Activated naive CD4-positive, alpha-beta T cell treated with anti-CD3 and anti-CD28 coated beads, Interleukin-2, amount 10 ng/mL, durations not matched to agents 7 days and 5 days (primary cell): ENCODE data around the gene IFNLR1.

ENCODE experiments used
- CTCF ChIA-PET: fragments of 350-600 bp; sonication (Branson Sonifier 250); formaldehyde crosslinking; loops from one replicate; lab custom pipeline; 2021; ENCODE audit warnings: antibody characterized with exemption; lab: Charles Lee
- DNase-seq: peaks from one replicate; pipeline ENCODE4 v3.0.0-alpha.2; 2020
- H3K27ac Mint-ChIP-seq: one replicate; pipeline ENCODE4 v1.8.0; 2021; ENCODE audit warnings: mild to moderate bottlenecking, moderate library complexity, mixed read lengths
- H3K27me3 Mint-ChIP-seq: one replicate; pipeline ENCODE4 v1.8.0; 2021; ENCODE audit warnings: mild to moderate bottlenecking, mixed read lengths
- H3K36me3 Mint-ChIP-seq: one replicate; pipeline ENCODE4 v1.8.0; 2021; ENCODE audit warnings: mixed read lengths
- H3K4me1 Mint-ChIP-seq: one replicate; pipeline ENCODE4 v1.8.0; 2021; ENCODE audit warnings: mixed read lengths
- H3K4me3 Mint-ChIP-seq: one replicate; pipeline ENCODE4 v1.8.0; 2021; ENCODE audit warnings: mild to moderate bottlenecking, moderate library complexity, mixed read lengths
- H3K9me3 Mint-ChIP-seq: one replicate; pipeline ENCODE4 v1.8.0; 2021; ENCODE audit warnings: mixed read lengths

Gene IFNLR1

DNA sequence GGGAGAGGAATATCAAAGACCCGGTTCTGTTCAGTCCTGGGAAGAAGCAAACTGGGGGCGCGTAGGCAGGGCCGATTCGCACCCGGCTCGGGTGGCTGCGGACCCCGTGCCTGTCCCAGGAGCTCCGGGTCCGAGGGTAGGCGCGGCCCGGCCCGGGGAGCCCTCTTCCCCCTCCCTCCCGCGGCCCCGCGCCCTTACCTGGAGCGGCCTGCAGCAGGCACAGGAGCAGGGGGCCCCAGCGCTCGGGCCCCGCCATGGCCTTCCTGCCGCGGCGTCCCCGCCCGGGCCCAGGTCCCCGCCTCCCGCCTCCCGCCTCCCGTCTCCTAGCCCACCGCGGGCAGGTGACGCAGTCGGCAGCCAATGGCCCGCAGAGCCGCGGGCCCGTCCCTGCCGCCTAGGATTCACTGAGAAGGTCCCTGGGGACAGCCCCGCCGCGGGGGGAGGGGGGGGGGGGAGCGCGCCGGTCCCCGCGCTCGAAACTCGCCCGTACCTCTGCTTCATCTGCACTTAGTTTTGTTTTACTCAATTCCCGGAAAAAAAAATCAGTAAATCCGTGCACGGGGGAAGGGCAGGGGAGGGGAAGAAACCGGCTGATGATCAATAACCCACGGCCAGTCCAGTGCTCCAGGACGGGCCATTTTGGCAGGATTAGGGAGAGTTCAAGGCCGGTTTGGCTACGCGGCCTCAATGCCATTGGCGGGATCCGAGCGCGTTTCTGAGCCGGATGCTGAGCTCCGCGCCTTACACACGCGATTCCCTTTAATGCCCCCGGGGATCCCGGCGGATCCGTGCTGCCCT is at the start of gene IFNLR1:
Gene IFNLR1 (minus strand): TSS at position 297 of the 798 bp plus-strand sequence. CDS start 41 bp downstream, at position 256.
- peaks cover 47% of the 10 kb centered on the region for H3K4me1 Mint-ChIP-seq
- peaks cover 3% of the 10 kb centered on the region for H3K36me3 Mint-ChIP-seq
- H3K4me3 Mint-ChIP-seq = peak within 1 kb of the TSS; percentile 78
- peak; percentile 80 for DNase-seq
- peaks cover 17% of the 10 kb centered on the region for H3K27me3 Mint-ChIP-seq
- peak within 1 kb of the TSS; percentile 49 for H3K27ac Mint-ChIP-seq
- CTCF ChIA-PET = interaction anchor here (0.9 kb wide), 1 partner anchor 9 kb away, joined by 3 read pairs; no protein-coding TSS in a partner anchor
- H3K9me3 Mint-ChIP-seq = peaks cover 3% of the 10 kb centered on the region

DNA sequence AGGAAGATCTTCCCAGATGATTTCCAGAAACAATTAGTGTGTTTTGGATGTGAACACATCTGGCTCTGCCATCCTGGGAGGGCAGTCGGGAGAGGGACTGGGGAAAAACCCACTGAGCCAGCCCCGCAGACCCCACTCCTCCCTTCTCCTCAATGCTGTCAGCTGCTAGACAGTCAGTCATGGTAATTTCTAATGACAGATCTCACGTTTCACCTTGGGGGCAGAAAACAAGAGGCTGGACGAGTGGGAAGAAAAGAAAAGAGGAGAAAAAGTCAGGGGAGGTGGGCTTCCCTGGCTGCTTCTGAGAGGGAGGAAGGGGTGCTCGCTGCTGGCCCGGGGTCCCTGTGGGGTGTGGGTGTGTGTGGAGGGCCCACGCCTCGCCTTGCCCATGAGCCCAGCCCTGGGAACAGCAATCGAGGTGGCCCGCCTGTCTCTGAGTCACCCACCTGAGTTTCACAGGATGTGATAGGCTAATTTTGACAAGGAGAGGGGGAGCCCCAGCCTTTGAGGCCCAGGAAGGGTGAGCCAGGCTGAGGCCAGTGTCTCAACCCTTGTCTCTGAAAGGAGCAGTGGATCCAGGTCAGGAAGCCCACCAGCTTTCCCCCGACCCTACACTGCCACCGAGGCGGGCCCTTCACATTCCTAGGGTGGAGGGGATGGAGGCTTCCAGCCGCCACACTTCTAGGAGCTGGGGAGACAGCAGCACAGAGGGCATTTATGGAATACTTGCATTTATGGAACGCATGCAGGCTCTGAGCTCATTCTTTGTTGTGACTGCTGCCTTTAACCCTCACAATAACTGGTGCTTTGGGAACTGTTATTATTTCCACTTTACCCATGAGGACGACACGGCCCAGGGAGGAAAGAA is 49.1 kb upstream of the IFNLR1 start:
- H3K4me1 Mint-ChIP-seq = no peaks in the 10 kb centered on the region
- no peak overlapping the region for H3K27ac Mint-ChIP-seq
- CTCF ChIA-PET = no interaction called here
- H3K27me3 Mint-ChIP-seq = peaks cover 29% of the 10 kb centered on the region
- H3K9me3 Mint-ChIP-seq = no peaks in the 10 kb centered on the region
- no peak for DNase-seq
- no peaks in the 10 kb centered on the region for H3K36me3 Mint-ChIP-seq
- no peak overlapping the region for H3K4me3 Mint-ChIP-seq

DNA sequence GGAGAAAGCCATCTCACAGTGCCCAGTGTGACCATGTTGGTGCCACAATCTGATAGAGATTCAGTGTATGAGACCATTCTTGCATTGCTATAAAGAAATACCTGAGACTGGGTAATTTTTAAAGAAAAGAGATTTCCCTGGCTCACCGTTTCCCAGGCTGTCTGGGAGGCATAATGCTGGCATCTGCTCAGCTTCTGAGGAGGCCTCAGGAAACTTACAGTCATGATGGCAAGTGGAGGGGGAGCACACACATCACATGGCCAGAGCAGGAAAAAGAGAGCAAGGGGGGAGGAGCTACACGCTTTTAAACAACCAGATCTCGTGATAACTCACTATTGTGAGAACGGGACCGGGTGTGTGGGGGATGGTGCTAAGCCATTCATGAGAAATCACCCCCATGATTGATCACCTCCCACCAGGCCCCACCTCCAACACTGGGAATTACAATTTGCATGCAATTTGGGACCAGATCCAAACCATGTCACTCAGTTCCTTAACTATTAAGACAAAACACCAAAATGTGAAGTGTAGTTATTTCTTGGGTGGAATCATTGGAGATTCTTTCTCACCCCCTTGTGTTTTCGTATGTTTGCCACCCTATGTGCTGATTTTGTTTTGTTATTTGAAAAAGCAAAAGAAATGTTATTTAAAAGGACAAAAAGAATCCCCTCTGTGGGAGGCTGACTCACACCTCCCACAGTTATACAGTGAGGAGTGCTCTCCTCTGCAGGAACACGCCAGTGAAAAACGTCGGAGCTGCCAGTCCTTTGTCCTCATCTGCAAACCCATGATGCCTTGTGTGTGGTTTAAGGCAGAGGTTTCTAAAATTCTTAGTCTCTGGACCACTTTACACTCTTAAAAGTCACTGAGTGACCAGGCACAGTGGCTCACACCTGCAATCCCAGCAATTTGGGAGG is 46.9 kb upstream of the IFNLR1 start:
- H3K27ac Mint-ChIP-seq = no peak overlapping the region

GRCh38 chr1:24231701-24232100 is 44.6 kb upstream of the IFNLR1 start:
- CTCF ChIA-PET = no interaction called here
- Mint-ChIP-seq H3K27me3 (peaks cover 32% of the 10 kb centered on the region), H3K9me3 (no peaks in the 10 kb centered on the region), H3K27ac (no peak overlapping the region), H3K4me3 (no peak overlapping the region), H3K36me3 (no peaks in the 10 kb centered on the region), H3K4me1 (no peaks in the 10 kb centered on the region)
- DNase-seq = no peak

More for the DNA sequence above, 46.9 kb upstream of the IFNLR1 start:
- DNase-seq = no peak
- no peak overlapping the region for H3K4me3 Mint-ChIP-seq
- no peaks in the 10 kb centered on the region for H3K36me3 Mint-ChIP-seq
- peaks cover 36% of the 10 kb centered on the region for H3K27me3 Mint-ChIP-seq
- H3K9me3 Mint-ChIP-seq = no peaks in the 10 kb centered on the region
- CTCF ChIA-PET = interaction anchor here (0.6 to 1.0 kb wide), 2 partner anchors 8 to 157 kb away, joined by 3 read pairs; no protein-coding TSS in a partner anchor
- H3K4me1 Mint-ChIP-seq = no peaks in the 10 kb centered on the region

DNA sequence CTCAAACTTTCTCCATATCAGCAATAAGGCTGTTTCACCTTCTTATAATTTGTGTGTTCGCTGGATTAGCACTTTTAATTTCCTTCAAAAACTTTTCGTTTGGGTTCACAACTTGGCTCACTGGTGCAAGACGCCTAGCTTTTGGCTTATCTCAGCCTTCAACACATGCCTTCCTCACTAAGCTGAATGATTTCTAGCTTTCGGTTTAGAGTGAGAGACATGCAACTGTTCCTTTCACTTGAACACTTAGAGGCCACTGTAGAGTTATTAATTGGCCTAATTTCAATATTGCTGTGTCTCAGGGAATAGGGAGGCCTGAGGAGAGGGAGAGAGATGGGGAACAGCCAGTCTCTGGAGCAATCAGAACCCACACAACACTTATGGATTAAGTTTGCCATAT is 41.2 kb upstream of the IFNLR1 start:
- Mint-ChIP-seq H3K4me3 (no peak overlapping the region), H3K36me3 (no peaks in the 10 kb centered on the region), H3K27ac (no peak overlapping the region), H3K4me1 (no peaks in the 10 kb centered on the region), H3K9me3 (no peaks in the 10 kb centered on the region), H3K27me3 (peaks cover 22% of the 10 kb centered on the region)
- CTCF ChIA-PET = interaction anchor here (1.5 kb wide), 1 partner anchor 26 kb away, joined by 5 read pairs; no protein-coding TSS in a partner anchor
- DNase-seq = no peak

GRCh38 chr1:24226749-24227148 is 39.7 kb upstream of the IFNLR1 start:
- H3K36me3 Mint-ChIP-seq = no peaks in the 10 kb centered on the region
- H3K4me3 Mint-ChIP-seq = no peak overlapping the region
- H3K4me1 Mint-ChIP-seq = no peaks in the 10 kb centered on the region
- no peak for DNase-seq
- no peak overlapping the region for H3K27ac Mint-ChIP-seq
- H3K9me3 Mint-ChIP-seq = no peaks in the 10 kb centered on the region
- CTCF ChIA-PET = interaction anchor here (1.5 kb wide), 1 partner anchor 25 kb away, joined by 5 read pairs; no protein-coding TSS in a partner anchor
- H3K27me3 Mint-ChIP-seq = peaks cover 30% of the 10 kb centered on the region

DNA sequence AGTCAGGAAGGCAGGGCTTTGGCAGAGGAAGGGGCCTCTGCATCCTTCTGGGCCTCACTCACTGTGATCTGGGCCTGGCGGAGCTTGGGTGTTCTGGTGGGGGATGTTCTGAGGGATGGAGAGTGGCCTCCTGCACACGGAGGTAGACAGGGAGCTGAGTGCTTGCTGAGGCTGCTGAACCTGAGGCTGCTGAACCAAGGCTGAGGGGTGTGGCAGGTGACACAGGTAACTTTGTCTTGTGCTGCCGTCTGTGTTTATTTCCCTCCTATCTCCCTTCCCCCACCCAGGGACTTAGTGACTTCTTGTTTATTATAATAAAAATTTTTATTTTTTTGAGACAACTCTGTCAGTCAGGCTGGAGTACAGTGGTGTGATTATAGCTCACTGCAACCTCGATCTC is 37.7 kb upstream of the IFNLR1 start:
- no peaks in the 10 kb centered on the region for H3K9me3 Mint-ChIP-seq
- H3K27me3 Mint-ChIP-seq = peaks cover 35% of the 10 kb centered on the region
- H3K27ac Mint-ChIP-seq = no peak overlapping the region
- CTCF ChIA-PET = no interaction called here
- DNase-seq = no peak
- H3K4me1 Mint-ChIP-seq = no peaks in the 10 kb centered on the region
- no peaks in the 10 kb centered on the region for H3K36me3 Mint-ChIP-seq
- no peak overlapping the region for H3K4me3 Mint-ChIP-seq

- Mint-ChIP-seq H3K36me3 (no peaks in the 10 kb centered on the region), H3K4me1 (no peaks in the 10 kb centered on the region), H3K4me3 (no peak overlapping the region), H3K27ac (no peak overlapping the region), H3K9me3 (no peaks in the 10 kb centered on the region), H3K27me3 (peaks cover 41% of the 10 kb centered on the region)
- CTCF ChIA-PET = no interaction called here
- no peak for DNase-seq
Observed at GRCh38 chr1:24224086-24224485, 37.0 kb upstream of the IFNLR1 start.

DNA sequence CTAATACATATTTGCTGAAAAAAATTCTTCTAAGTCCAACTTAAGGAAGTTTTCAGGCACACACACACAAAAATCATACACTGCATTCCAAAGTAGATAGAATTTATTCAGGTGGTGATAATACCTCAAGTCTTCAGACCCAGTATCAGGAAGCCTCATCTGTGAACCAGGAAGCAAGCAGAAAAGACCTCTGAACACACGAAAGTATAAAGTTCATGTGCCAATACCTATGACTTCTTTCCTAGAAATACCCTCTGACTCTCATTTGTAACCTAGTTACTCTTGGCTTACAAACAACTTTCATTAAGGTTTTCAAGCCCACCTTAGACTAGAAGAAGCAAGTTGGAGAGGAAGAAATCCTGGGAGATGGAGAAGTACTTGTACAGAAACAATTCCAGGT is 35.7 kb upstream of the IFNLR1 start:
- H3K4me3 Mint-ChIP-seq = no peak overlapping the region
- H3K4me1 Mint-ChIP-seq = no peaks in the 10 kb centered on the region
- no peaks in the 10 kb centered on the region for H3K36me3 Mint-ChIP-seq
- no peaks in the 10 kb centered on the region for H3K9me3 Mint-ChIP-seq
- no peak for DNase-seq
- H3K27ac Mint-ChIP-seq = no peak overlapping the region
- peaks cover 52% of the 10 kb centered on the region for H3K27me3 Mint-ChIP-seq
- CTCF ChIA-PET = interaction anchor here (1.9 kb wide), 1 partner anchor 169 kb away, joined by 4 read pairs; no protein-coding TSS in a partner anchor

DNA sequence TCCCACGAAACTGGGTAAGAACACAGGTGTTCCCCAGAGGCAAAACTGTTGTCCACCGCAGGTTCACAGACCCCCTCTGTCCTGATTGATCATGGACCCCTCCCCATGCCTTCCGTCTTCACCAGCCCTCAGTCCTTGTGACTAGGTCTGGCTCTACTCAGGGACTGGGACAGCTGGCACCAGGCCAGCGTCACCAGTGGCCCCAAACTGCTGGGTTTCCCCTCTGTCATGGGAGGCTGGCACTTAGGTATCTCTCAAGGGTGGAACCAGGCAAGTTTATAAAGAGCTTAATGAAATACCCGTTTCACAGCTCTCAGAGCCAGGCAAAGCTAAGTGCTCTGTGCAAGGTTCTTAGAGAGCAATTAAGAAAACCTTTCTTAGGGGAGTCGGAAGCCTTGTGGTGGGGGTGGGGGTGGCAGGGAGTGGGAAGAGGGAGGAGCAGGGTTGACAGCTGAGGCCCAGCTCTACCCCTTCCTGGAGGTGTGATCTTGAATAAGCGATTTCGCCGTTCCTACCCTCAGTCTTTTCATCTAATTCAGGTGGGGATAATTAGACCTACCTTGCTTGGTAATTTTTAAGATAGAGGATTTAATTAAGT is 35.0 kb upstream of the IFNLR1 start:
- CTCF ChIA-PET = interaction anchor here (0.6 to 1.9 kb wide), 2 partner anchors 170 to 582 kb away, joined by 3 to 4 read pairs; no protein-coding TSS in a partner anchor
- no peak overlapping the region for H3K4me3 Mint-ChIP-seq
- H3K9me3 Mint-ChIP-seq = no peaks in the 10 kb centered on the region
- no peaks in the 10 kb centered on the region for H3K36me3 Mint-ChIP-seq
- H3K27ac Mint-ChIP-seq = no peak overlapping the region
- H3K4me1 Mint-ChIP-seq = no peaks in the 10 kb centered on the region
- H3K27me3 Mint-ChIP-seq = peaks cover 54% of the 10 kb centered on the region
- DNase-seq = no peak

DNA sequence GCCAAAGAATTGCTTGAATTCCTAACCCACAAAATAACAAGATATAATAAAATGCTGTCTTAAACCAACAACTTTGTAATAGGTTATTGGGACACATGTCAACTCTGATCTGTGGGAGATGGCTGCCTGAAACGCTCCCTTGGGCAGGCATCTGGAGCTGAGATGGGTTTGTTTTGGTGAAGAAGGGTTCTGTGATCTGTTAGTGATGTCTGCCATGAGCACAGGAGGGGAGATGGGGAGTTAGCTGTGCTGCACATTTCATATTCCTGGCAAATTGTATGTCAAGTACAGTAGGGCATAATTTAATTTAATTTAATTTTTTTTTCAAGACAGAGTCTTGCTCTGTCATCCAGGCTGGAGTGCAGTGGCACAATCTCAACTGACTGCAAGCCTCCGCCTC is 34.2 kb upstream of the IFNLR1 start:
- H3K36me3 Mint-ChIP-seq = no peaks in the 10 kb centered on the region
- no peak overlapping the region for H3K27ac Mint-ChIP-seq
- CTCF ChIA-PET = no interaction called here
- H3K4me3 Mint-ChIP-seq = no peak overlapping the region
- peaks cover 63% of the 10 kb centered on the region for H3K27me3 Mint-ChIP-seq
- H3K4me1 Mint-ChIP-seq = no peaks in the 10 kb centered on the region
- no peaks in the 10 kb centered on the region for H3K9me3 Mint-ChIP-seq
- DNase-seq = no peak

GRCh38 chr1:24216276-24217074 is 29.4 kb upstream of the IFNLR1 start:
- H3K27me3 Mint-ChIP-seq = peaks cover 79% of the 10 kb centered on the region
- no peak for DNase-seq
- H3K27ac Mint-ChIP-seq = no peak overlapping the region
- H3K4me3 Mint-ChIP-seq = no peak overlapping the region
- peaks cover 1% of the 10 kb centered on the region for H3K36me3 Mint-ChIP-seq
- H3K4me1 Mint-ChIP-seq = no peaks in the 10 kb centered on the region
- CTCF ChIA-PET = interaction anchor here (0.6 kb wide), 1 partner anchor 15 kb away, joined by 3 read pairs; no protein-coding TSS in a partner anchor
- peaks cover 6% of the 10 kb centered on the region for H3K9me3 Mint-ChIP-seq
